Measurements from ENCODE around the gene RNF220.
"Not testable (repeated sequence)": the region's sequence is repeated elsewhere in the genome, so short reads cannot be mapped to it uniquely, and the experiment has no call there.

The RNF220 gene

DNA sequence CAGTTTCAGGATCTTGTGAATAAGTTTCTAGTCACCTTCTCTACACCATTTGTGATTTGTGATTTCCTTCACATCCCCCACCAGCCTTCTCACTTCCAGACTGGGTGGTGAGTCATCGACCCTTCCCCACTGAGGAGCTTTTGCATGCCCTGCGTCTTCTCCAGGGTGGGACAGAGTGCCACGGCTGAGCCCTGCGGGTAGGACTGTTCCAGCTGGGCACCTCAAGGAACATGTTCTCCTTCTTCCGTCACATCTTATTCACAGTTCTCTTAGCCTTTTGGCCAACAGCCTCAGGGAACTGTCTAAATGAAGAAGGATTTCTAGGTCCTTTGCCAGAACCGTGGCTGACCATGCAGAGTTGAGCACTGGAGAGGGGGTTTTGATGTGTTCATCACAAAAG, 152.7 kb downstream of the RNF220 start:
- H3K4me3 ChIP-seq = no peak overlapping the region
- TF ChIP-seq FOXP2 (optimal IDR thresholded peaks at IDR 0.05; ENCODE audit: control extremely low read depth, extremely low read length, insufficient read depth) (no peak), EZH2 (IDR thresholded peaks at IDR 0.05) (no peak), POLR2AphosphoS5 (IDR thresholded peaks at IDR 0.05; ENCODE audit: borderline replicate concordance, low read depth, low read length) (no peak)
- DNase-seq (ENCODE audit: low read depth, low spot score) = no peak
- H3K9me3 ChIP-seq (ENCODE audit: low read depth, low read length) = no peaks in the 10 kb centered on the region
- H3K36me3 ChIP-seq (ENCODE audit: insufficient read depth, low read length) = no peaks in the 10 kb centered on the region
- no peak overlapping the region for H3K9ac ChIP-seq (ENCODE audit: insufficient read length)
- no peak overlapping the region for H3K27ac ChIP-seq

DNA sequence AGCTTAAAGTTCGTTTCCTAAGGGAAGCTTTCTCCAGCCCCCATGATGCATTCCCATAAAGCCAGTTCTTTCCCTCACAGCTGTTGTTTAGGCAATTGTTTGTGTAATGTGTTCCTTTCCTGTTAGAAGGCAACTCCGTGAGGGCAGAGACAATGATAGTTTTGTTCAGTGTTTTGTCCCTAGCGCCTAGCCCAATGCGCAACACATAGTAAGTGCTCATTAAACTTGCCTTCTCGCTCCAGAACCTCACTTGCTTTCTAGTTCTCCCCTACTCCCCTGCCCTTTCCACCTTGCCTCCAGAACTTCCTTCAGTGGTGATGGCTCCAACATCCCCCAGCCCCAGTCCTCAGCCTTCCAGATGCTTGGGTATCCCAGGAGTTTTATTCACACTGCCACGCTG, 153.8 kb downstream of the RNF220 start:
- Histone ChIP-seq H3K4me3 (no peak overlapping the region), H3K27ac (no peak overlapping the region), H3K36me3 (ENCODE audit: insufficient read depth, low read length) (no peaks in the 10 kb centered on the region), H3K9ac (ENCODE audit: insufficient read length) (no peak overlapping the region), H3K9me3 (ENCODE audit: low read depth, low read length) (no peaks in the 10 kb centered on the region)
- TF ChIP-seq POLR2AphosphoS5 (IDR thresholded peaks at IDR 0.05; ENCODE audit: borderline replicate concordance, low read depth, low read length) = no peak
- TF ChIP-seq EZH2 (IDR thresholded peaks at IDR 0.05) = peak; percentile 43
- TF ChIP-seq FOXP2 (optimal IDR thresholded peaks at IDR 0.05; ENCODE audit: control extremely low read depth, extremely low read length, insufficient read depth) = no peak
- no peak for DNase-seq (ENCODE audit: low read depth, low spot score)

DNA sequence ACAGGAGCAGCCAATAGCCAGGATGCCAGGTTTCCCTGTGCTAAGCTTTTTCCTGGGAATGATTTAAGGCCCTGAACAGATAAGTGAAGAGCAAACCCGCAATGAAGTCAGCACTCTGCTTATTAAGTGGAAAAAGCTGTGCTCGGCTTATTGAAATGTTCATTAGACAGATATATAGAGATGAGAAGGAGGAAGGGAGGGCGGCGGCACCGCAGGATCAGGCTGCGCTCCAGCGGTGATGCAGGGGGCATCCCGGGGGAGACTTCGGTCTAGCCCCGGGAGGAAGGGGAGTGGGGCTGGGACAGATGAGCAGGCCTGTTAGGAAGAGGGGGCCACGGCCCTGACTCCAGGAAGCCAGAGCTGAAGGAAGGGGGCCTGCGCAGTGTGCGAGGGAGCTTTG, 154.3 kb downstream of the RNF220 start:
- TF ChIP-seq POLR2AphosphoS5 (IDR thresholded peaks at IDR 0.05; ENCODE audit: borderline replicate concordance, low read depth, low read length) (no peak), FOXP2 (optimal IDR thresholded peaks at IDR 0.05; ENCODE audit: control extremely low read depth, extremely low read length, insufficient read depth) (no peak), EZH2 (IDR thresholded peaks at IDR 0.05) (no peak)
- no peak for DNase-seq (ENCODE audit: low read depth, low spot score)
- no peaks in the 10 kb centered on the region for H3K9me3 ChIP-seq (ENCODE audit: low read depth, low read length)
- no peak overlapping the region for H3K9ac ChIP-seq (ENCODE audit: insufficient read length)
- no peak overlapping the region for H3K4me3 ChIP-seq
- H3K36me3 ChIP-seq (ENCODE audit: insufficient read depth, low read length) = no peaks in the 10 kb centered on the region
- no peak overlapping the region for H3K27ac ChIP-seq

DNA sequence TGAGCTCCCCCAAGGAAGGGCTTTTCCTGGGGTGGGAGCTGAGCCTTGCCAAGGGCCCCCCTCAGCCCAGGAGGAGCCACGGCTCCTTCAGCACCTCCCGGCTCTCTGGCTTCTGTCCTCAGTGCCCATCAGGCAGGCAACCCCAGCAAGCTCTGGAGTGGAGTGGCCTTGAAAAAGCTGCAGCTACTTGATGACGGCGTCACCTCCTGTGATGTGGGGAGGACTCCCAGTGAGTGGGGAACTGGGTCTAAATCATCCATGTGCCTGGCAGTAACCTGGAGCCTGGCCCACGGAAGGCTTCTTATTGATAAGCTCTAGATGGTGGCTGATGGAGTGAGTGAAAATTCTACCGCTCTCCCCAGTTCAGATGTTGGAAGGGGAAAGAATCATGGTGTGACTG, 154.9 kb downstream of the RNF220 start:
- Histone ChIP-seq H3K4me3 (no peak overlapping the region), H3K9ac (ENCODE audit: insufficient read length) (no peak overlapping the region), H3K36me3 (ENCODE audit: insufficient read depth, low read length) (no peaks in the 10 kb centered on the region), H3K9me3 (ENCODE audit: low read depth, low read length) (no peaks in the 10 kb centered on the region), H3K27ac (no peak overlapping the region)
- no peak for DNase-seq (ENCODE audit: low read depth, low spot score)
- TF ChIP-seq FOXP2 (optimal IDR thresholded peaks at IDR 0.05; ENCODE audit: control extremely low read depth, extremely low read length, insufficient read depth) = no peak
- TF ChIP-seq EZH2 (IDR thresholded peaks at IDR 0.05) = no peak
- no peak for TF ChIP-seq POLR2AphosphoS5 (IDR thresholded peaks at IDR 0.05; ENCODE audit: borderline replicate concordance, low read depth, low read length)

DNA sequence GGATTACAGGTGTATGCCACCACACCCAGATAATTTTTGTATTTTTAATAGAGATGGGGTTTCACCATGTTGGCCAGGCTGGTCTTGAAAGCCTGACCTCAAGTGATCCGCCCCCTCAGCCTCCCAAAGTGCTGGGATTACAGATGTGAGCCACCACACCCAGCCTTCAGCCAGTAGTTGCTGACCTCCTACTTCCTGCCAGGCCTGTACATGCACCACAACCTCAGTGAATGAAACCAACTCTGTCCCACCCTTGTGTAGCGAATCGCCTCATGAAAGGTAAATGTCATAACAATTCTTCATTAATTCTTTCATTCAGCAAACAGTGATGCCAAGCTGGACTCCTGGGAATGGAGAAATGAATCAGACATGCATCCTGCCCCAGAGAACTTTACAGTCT, 155.6 kb downstream of the RNF220 start:
- not testable (repeated sequence) for H3K9ac ChIP-seq (ENCODE audit: insufficient read length); H3K36me3 ChIP-seq (ENCODE audit: insufficient read depth, low read length); H3K4me3 ChIP-seq; H3K9me3 ChIP-seq (ENCODE audit: low read depth, low read length); H3K27ac ChIP-seq; DNase-seq (ENCODE audit: low read depth, low spot score)

DNA sequence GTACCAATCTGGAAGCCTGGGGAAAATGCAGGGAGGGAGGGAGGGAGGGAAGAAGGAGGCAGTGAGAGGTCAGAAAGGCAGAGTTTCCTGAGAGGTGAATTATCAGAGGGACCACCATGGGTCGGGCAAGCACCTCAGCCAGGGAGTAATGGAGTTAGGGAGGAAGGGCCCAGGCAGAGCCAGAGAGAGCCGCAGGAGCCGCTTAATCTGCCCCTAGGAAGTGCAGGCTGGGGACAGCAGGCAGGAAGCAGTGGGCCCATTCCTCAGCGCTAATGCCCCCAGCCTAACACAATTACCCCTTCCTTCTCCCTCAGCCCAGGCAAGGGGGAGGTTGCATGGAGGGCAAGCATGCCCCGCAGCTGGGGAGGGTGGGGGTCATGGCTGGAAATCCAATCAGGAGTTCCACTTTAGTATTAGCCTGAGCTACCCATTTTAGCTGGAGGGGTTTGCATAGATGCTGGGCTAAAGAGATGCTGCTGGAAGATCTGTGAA, 160.2 kb downstream of the RNF220 start:
- no peak overlapping the region for H3K27ac ChIP-seq
- no peak overlapping the region for H3K4me3 ChIP-seq
- H3K9me3 ChIP-seq (ENCODE audit: low read depth, low read length) = no peaks in the 10 kb centered on the region
- TF ChIP-seq FOXP2 (optimal IDR thresholded peaks at IDR 0.05; ENCODE audit: control extremely low read depth, extremely low read length, insufficient read depth) (no peak), POLR2AphosphoS5 (IDR thresholded peaks at IDR 0.05; ENCODE audit: borderline replicate concordance, low read depth, low read length) (no peak), EZH2 (IDR thresholded peaks at IDR 0.05) (no peak)
- no peak for DNase-seq (ENCODE audit: low read depth, low spot score)
- no peaks in the 10 kb centered on the region for H3K36me3 ChIP-seq (ENCODE audit: insufficient read depth, low read length)
- H3K9ac ChIP-seq (ENCODE audit: insufficient read length) = no peak overlapping the region

DNA sequence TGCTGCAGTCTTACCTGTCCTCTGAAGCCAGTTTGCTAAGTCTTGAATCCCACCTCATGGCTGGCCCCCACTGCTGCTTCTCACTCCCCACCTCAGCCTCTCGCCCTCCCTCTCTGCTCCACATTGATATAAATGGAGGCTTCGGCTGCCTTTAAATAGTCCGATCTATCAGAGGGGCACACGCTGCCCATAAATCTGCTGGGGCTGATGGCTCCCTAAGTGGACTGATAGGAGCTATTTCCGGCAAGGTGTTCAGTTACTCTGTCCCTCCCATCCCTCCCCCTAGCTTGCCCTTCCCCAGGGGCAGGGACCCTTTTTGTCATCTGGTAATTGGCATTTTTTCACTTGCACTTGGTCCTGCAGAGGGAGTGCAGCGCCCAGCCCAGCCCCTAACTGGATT, 160.8 kb downstream of the RNF220 start:
- no peak for DNase-seq (ENCODE audit: low read depth, low spot score)
- H3K9me3 ChIP-seq (ENCODE audit: low read depth, low read length) = no peaks in the 10 kb centered on the region
- H3K36me3 ChIP-seq (ENCODE audit: insufficient read depth, low read length) = no peaks in the 10 kb centered on the region
- no peak overlapping the region for H3K27ac ChIP-seq
- no peak for TF ChIP-seq EZH2 (IDR thresholded peaks at IDR 0.05)
- no peak for TF ChIP-seq POLR2AphosphoS5 (IDR thresholded peaks at IDR 0.05; ENCODE audit: borderline replicate concordance, low read depth, low read length)
- TF ChIP-seq FOXP2 (optimal IDR thresholded peaks at IDR 0.05; ENCODE audit: control extremely low read depth, extremely low read length, insufficient read depth) = no peak
- no peak overlapping the region for H3K9ac ChIP-seq (ENCODE audit: insufficient read length)
- H3K4me3 ChIP-seq = no peak overlapping the region

DNA sequence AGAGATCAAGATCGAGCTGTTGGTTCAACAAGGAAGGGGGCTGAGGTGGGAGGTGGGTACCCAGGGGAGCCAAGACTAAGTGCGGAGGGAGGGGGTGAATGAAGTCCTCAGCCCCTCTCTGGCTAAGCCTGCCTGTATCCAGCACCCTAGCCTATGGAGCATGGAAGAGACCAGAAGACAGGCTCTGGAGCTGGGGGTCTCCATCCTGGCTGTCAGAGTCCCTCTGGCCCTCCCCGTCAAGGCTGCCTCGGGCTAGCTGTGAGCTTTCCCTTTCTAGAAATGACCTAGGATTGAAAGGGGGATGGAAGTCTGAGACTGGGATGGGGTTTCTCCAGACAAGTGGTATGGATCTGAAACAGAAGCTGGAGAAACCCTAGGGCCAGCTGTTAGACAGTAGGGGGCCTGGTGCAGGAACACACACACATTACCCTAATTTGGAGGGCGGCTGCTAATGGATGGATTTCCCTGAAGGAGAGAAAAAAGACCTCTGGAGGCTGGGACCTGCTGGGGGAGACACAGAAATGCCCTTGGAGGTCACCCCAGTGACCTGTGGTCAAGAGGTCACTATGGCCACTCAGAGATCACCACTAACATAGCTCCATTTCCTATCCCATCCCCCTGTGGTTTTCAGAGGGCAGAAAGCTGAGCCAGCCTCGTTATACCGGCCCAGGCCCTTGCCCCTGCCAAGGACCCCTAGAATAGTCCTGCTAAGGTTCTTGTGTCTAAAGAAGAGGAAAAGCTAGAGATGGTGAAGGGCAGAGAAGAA, 161.4 kb downstream of the RNF220 start:
- Histone ChIP-seq H3K4me3 (no peak overlapping the region), H3K36me3 (ENCODE audit: insufficient read depth, low read length) (no peaks in the 10 kb centered on the region), H3K9ac (ENCODE audit: insufficient read length) (no peak overlapping the region), H3K27ac (no peak overlapping the region), H3K9me3 (ENCODE audit: low read depth, low read length) (no peaks in the 10 kb centered on the region)
- TF ChIP-seq FOXP2 (optimal IDR thresholded peaks at IDR 0.05; ENCODE audit: control extremely low read depth, extremely low read length, insufficient read depth) = no peak
- no peak for TF ChIP-seq POLR2AphosphoS5 (IDR thresholded peaks at IDR 0.05; ENCODE audit: borderline replicate concordance, low read depth, low read length)
- no peak for TF ChIP-seq EZH2 (IDR thresholded peaks at IDR 0.05)
- DNase-seq (ENCODE audit: low read depth, low spot score) = no peak

All from SK-N-MC (cell line).